Transverse colon (tissue), 4 donors: ENCODE results near the gene PFDN2. TPM values are rescaled to one million over a fixed set of nuclear protein-coding genes. Genes with fewer than 3 reads are reported as not detected.
A peak's percentile ranks its signal among the peaks of the same experiment; 100 is the strongest.

Experiments used
- DNase-seq: peaks from one replicate; pipeline ENCODE4 v3.0.0-alpha.2; 2019
- H3K27ac ChIP-seq, 4 donors: fragments of 200-600 bp; sonication (generic); 2 replicates each; pipeline ENCODE4 v1.5.1; 2016 to 2018; ENCODE audit warnings: inconsistent platforms in 4 of 4
- H3K27me3 ChIP-seq: fragments of 200-600 bp; sonication (generic); 2 replicates; pipeline ENCODE4 v1.5.1; 2017; ENCODE audit warnings: inconsistent platforms
- H3K36me3 ChIP-seq, 4 donors: fragments of 200-600 bp; sonication (generic); 2 replicates each; pipeline ENCODE4 v1.5.1; 2017 to 2019; ENCODE audit warnings: inconsistent platforms in 4 of 4
- H3K4me1 ChIP-seq, 4 donors: fragments of 200-600 bp; sonication (generic); 2 replicates each; pipeline ENCODE4 v1.5.1; 2017 to 2020; ENCODE audit warnings: inconsistent platforms in 4 of 4
- H3K4me3 ChIP-seq, 4 donors: fragments of 200-600 bp; sonication (generic); 1 replicate in 1 of 4; 2 replicates in 3 of 4; pipeline versions ENCODE4 v1.5.1 to v1.6.1; 2017 to 2019; ENCODE audit warnings: inconsistent platforms in 4 of 4
- H3K9me3 ChIP-seq, 2 donors: fragments of 200-600 bp; sonication (generic); 2 replicates each; pipeline ENCODE4 v1.5.1; 2017 to 2019; ENCODE audit warnings: inconsistent platforms in 2 of 2
- CTCF ChIP-seq, 5 experiments: fragments of 200-600 bp in 3 of 5; fragments of 450-650 bp in 2 of 5; sonication (generic) in 3 of 5; IDR thresholded peaks; 1 replicate in 2 of 5; 2 replicates in 3 of 5; pipeline ENCODE4 v1.5.1; 2016 to 2017; ENCODE audit warnings: antibody characterized with exemption in 5 of 5, inconsistent platforms in 3 of 5, mild to moderate bottlenecking in 2 of 5, moderate library complexity in 1 of 5
- EP300 ChIP-seq: sonication (generic); formaldehyde crosslinking; IDR thresholded peaks from one replicate; pipeline ENCODE4 v1.6.1; 2017; ENCODE audit warnings: antibody characterized with exemption, low read depth
- POLR2A ChIP-seq: fragments of 450-650 bp; IDR thresholded peaks from one replicate; pipeline ENCODE4 v1.6.1; 2016; ENCODE audit warnings: antibody characterized with exemption, mild to moderate bottlenecking, moderate library complexity
- POLR2AphosphoS5 ChIP-seq, 3 donors: sonication (generic); formaldehyde crosslinking; IDR thresholded peaks; one replicate each; pipeline ENCODE4 v1.6.1; 2016; ENCODE audit warnings: antibody characterized with exemption in 3 of 3
- WGBS, 2 donors: methylation state at CpG; one replicate each; pipeline ENCODE4 v1.1.5; 2018; ENCODE audit warnings: low coverage in 1 of 2; 5-methylcytosine and 5-hydroxymethylcytosine counted together
- in situ Hi-C, 4 donors: fragments of 200-750 bp; cut with MboI; loops; one replicate each; pipeline versions ENCODE4 v1.15.0 to v1.15.1; 2017; ENCODE audit warnings: low sequenced_read_pairs in 3 of 4, low pct_ligation_motif_present in 1 of 4, low pct_unique_long_range_greater_than_20kb in 1 of 4
- intact Hi-C: fragments of 100-400 bp; cut with DNase I; formaldehyde crosslinking; loops from one replicate; pipeline ENCODE4 v1.15.1; 2023; ENCODE audit warnings: low total_unique reads
- total RNA-seq, 4 donors: library from RNA; depleted of rRNA; stranded (reverse); fragments of >200 nt; gene quantifications; one replicate each; pipeline ENCODE4 v1.1.0, GENCODE V29; 2016

Gene PFDN2
- total RNA-seq, 4 donors from 2014 or later, result 28.9 to 70.5 (median 45.9) TPM

- no peak for DNase-seq
- WGBS, 2 donors, result 80 to 92% methylated on average over 1 to 20 of the region's 22 CpGs
- Histone ChIP-seq H3K27ac (no peak overlapping the region), H3K4me1 (peaks cover 11 to 33% (median 26%) of the 10 kb centered on the region in 4 donors), H3K4me3 (no peak overlapping the region), H3K36me3 (no peaks in the 10 kb centered on the region), H3K9me3 (no peaks in the 10 kb centered on the region), H3K27me3 (no peaks in the 10 kb centered on the region)
- intact Hi-C loops, result no loop called here
- TF ChIP-seq POLR2AphosphoS5 (IDR thresholded peaks at IDR 0.05), result no peak
- no peak for TF ChIP-seq POLR2A
- no peak for TF ChIP-seq CTCF (IDR thresholded peaks at IDR 0.05)
- no peak for TF ChIP-seq EP300
- in situ Hi-C loops, result no loop called here
Observed at GRCh38 chr1:161160671-161161145, 42.9 kb upstream of the PFDN2 start.

- no peaks in the 10 kb centered on the region for H3K27me3 ChIP-seq
- peak overlapping the region; percentile 89 to 93 (median 90) for H3K27ac ChIP-seq
- 7% methylated on average over 11 of the region's 11 CpGs; no CpG with 5 or more reads in 1 of the 2 donors for WGBS, 2 donors
- no peaks in the 10 kb centered on the region for H3K36me3 ChIP-seq
- H3K4me1 ChIP-seq, result peaks cover 4 to 33% (median 23%) of the 10 kb centered on the region in 4 donors
- intact Hi-C loops, result no loop called here
- H3K4me3 ChIP-seq, result peak overlapping the region; percentile 70 to 88 (median 80)
- no peak for TF ChIP-seq POLR2AphosphoS5 (IDR thresholded peaks at IDR 0.05)
- TF ChIP-seq CTCF (IDR thresholded peaks at IDR 0.05), result no peak
- TF ChIP-seq POLR2A, result no peak
- TF ChIP-seq EP300, result no peak
- H3K9me3 ChIP-seq, result no peaks in the 10 kb centered on the region
- DNase-seq, result no peak
- in situ Hi-C loops, result no loop called here
Observed at GRCh38 chr1:161159913-161160243, 42.0 kb upstream of the PFDN2 start.

GRCh38 chr1:161159087-161159912, 41.5 kb upstream of the PFDN2 start, which contains the start of gene USP21:
Gene USP21 (plus strand): TSS chr1:161159500. CDS start chr1:161160641, 1,141 bp downstream.
- 1% methylated on average over 49 of the region's 60 CpGs; no CpG with 5 or more reads in 1 of the 2 donors for WGBS, 2 donors
- peak; percentile 94 for DNase-seq
- peak within 1 kb of the TSS; percentile 70 to 88 (median 80) for H3K4me3 ChIP-seq
- no peaks in the 10 kb centered on the region for H3K36me3 ChIP-seq
- H3K4me1 ChIP-seq, result peaks cover 4 to 38% (median 28%) of the 10 kb centered on the region in 4 donors
- in situ Hi-C loops (no loop called here), intact Hi-C loops (no loop called here)
- no peaks in the 10 kb centered on the region for H3K9me3 ChIP-seq
- no peaks in the 10 kb centered on the region for H3K27me3 ChIP-seq
- H3K27ac ChIP-seq, result peak within 1 kb of the TSS; percentile 89 to 93 (median 90)
- TF ChIP-seq POLR2AphosphoS5 (IDR thresholded peaks at IDR 0.05) (peak in 2 of 3 donors; percentile 76 to 80), EP300 (no peak), POLR2A (peak; percentile 73), CTCF (IDR thresholded peaks at IDR 0.05) (peak in 4 of 5 experiments; percentile 20 to 60 (median 42))

- no peak for TF ChIP-seq POLR2AphosphoS5 (IDR thresholded peaks at IDR 0.05)
- no peak for TF ChIP-seq CTCF (IDR thresholded peaks at IDR 0.05)
- TF ChIP-seq EP300, result no peak
- no peak for TF ChIP-seq POLR2A
- intact Hi-C loops, result no loop called here
- in situ Hi-C loops, result no loop called here
- Histone ChIP-seq H3K4me1 (peaks cover 4 to 39% (median 28%) of the 10 kb centered on the region in 4 donors), H3K27me3 (no peaks in the 10 kb centered on the region), H3K9me3 (no peaks in the 10 kb centered on the region), H3K36me3 (no peaks in the 10 kb centered on the region), H3K4me3 (peak overlapping the region in 2 of 4 donors; percentile 85 to 88), H3K27ac (peak overlapping the region; percentile 89 to 93 (median 90))
- DNase-seq, result no peak
- 67% methylated on average over 9 of the region's 9 CpGs; no CpG with 5 or more reads in 1 of the 2 donors for WGBS, 2 donors
Observed at GRCh38 chr1:161158316-161159010, 40.6 kb upstream of the PFDN2 start.
